ENCODE measurements around the gene SMIM26. TPM values are rescaled to one million over a fixed set of nuclear protein-coding genes. Genes with fewer than 3 reads are reported as not detected.

Gene SMIM26
- total RNA-seq, 1 donor from 2014 or later: 101 TPM

DNA sequence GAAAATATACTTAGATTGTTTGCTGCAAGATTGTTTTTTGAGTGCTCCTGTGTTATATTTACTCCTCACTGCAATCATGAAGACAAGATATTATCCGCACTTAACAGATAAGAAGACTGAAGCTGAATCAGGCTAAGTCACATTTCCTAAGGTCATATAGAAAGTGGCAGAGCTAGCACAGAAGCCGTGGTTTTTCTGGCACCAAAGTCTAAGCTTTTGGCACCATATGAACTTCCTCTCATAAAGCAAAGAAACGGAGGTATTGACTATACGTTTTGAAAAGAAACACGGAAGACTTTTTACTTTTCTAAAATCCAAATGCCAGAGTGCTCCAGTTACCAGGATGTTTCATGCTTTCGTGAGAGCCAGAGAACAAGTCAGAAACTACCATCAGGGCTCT is 11.3 kb downstream of the SMIM26 start:
- DNase-seq (ENCODE audit: low spot score in 2 of 2) (no peak), FAIRE-seq (no peak)

GRCh38 chr20:18580012-18580411 is 12.8 kb downstream of the SMIM26 start:
- DNase-seq (ENCODE audit: low spot score in 2 of 2) (no peak), FAIRE-seq (no peak)

GRCh38 chr20:18585134-18585533 is 17.9 kb downstream of the SMIM26 start:
- no peak for DNase-seq (ENCODE audit: low spot score in 2 of 2)
- FAIRE-seq: no peak

DNA sequence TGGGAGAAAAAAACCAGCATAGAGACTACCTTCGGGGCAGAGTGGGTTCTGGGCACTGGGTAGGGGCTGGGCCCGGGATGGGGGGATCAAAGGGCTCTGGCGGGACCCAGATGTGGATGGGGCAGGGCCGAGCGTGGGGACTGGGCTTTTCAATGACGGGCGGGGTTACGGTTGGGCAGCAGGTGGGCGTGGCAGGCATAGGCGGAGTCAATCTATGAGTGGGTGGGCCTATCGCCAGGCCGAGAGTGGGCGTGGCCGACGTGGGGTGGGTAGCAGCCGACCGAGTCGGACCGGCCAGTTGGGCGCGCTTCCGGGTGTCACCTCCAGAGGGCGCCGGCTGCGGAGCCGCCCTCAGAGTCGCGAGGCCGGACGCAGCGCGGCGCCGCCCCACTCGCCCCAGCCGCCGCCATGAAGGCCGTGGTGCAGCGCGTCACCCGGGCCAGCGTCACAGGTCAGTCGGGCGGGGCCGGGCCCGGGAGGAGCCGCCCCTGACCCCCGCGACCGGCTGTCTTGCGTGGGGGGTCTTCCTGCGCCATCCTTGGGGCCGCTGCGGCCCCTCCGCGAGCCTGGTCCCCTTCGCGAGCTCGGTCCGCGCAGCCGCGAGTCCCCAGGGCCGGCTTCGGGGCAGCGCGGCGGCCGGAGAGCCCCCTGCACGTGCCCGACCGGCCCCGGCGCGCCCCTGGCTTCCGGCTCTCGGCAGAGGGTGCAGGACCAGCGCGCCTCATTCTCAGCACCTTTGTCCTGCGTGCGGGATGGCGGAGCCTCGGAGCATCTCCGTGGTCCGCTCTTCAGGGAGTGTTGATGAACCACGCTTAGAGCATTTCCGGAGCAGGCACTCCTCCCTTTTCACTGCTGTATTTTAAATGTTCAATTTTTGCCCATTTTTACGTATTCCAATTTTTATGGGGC is 20.7 kb downstream of the SMIM26 start, which contains the start of gene DTD1:
Gene DTD1 (plus strand): TSS at position 390 of the 909 bp plus-strand sequence. CDS start 19 bp downstream, at position 409.
- DNase-seq (ENCODE audit: low spot score in 2 of 2) (peak; percentile 84 to 88), FAIRE-seq (no peak)

- DNase-seq (ENCODE audit: low spot score in 2 of 2): no peak
- no peak for FAIRE-seq
These were observed 21.3 kb downstream of the SMIM26 start for GRCh38 chr20:18588574-18588933.

- DNase-seq (ENCODE audit: low spot score in 2 of 2): no peak
- FAIRE-seq: no peak
These were observed 22.9 kb downstream of the SMIM26 start for GRCh38 chr20:18589941-18590674.

DNA sequence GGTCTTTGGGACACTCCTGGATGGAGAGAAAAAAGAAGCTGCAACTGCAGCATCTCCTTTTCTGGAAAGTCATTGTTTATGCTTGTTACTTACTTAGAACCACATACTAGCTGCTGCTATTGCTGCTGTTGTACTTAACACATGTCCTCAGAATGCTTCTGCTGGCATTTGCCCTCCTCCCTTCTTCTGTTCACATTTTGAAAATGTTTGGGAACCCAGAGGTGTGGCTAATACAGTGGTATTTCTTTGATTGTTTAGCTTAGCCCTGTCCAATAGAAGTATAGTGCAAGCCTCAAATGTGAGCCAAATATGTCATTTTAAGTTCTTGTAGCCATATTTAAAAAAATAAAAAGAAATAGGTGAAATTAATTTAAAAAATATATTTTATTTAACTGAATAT is 29.0 kb downstream of the SMIM26 start:
- no peak for DNase-seq (ENCODE audit: low spot score in 2 of 2)
- no peak for FAIRE-seq

- FAIRE-seq: no peak
- no peak for DNase-seq (ENCODE audit: low spot score in 2 of 2)
These were observed 42.5 kb downstream of the SMIM26 start for GRCh38 chr20:18609741-18610140.

- DNase-seq (ENCODE audit: low spot score in 2 of 2) (no peak), FAIRE-seq (no peak)
These were observed 44.3 kb downstream of the SMIM26 start for GRCh38 chr20:18611492-18611891.

DNA sequence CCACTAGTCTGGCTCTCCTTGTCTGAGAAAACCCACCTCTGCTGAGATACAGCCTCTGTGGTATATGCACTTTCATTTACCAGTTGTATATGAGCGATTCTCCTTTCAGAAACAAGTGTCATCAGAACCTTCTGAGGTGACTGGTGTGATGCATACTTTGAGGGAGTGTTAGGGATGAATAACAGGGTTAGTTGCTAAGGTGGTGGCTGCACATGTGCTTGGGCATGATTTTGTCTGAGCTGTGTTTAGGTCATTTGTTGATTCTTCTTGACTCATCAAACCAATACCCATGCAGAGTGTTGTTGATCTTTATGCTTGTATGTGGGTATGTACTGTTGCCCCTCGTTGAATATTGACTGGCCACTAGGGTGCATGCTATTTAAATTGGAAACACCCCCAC is 46.3 kb downstream of the SMIM26 start:
- no peak for DNase-seq (ENCODE audit: low spot score in 2 of 2)
- FAIRE-seq: no peak

DNA sequence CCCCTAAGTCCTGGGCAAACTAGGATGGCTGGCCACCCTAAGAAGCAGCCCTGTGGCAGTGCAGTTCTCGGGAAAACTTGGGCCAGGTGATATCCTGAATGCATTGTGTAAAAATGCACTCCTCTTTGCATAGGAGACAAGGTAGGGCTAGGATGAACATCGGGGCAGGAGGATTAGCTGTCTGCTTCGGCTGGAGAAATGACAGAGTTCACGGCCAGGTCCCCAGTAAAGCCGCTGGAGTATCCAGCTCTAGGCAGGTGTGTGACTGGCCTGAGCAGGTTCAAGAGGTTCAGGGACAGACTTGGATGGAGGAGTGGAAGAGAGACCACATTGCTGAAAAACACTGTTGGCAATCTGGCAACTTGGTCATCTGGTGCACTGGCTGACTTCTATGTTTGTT is 47.0 kb downstream of the SMIM26 start:
- DNase-seq (ENCODE audit: low spot score in 2 of 2) (no peak), FAIRE-seq (no peak)

- no peak for FAIRE-seq
- peak in 1 of 2 donors; percentile 24 for DNase-seq (ENCODE audit: low spot score in 2 of 2)
These were observed 47.9 kb downstream of the SMIM26 start for GRCh38 chr20:18615020-18615650.

Small RNAs within 50 kb of the gene (small RNA-seq; reads per million reads assigned to genes)
- gene RN7SL638P (not detected), gene RNU6ATAC34P (not detected)

Other genes starting within 250 kb of the SMIM26 start
- gene DZANK1, start 100.4 kb upstream of the SMIM26 start, total RNA-seq: 5.3 TPM
- gene POLR3F, start 100.0 kb upstream of the SMIM26 start, total RNA-seq: 35.5 TPM
- gene RBBP9, start 70.2 kb upstream of the SMIM26 start, total RNA-seq: 26.5 TPM
- gene SEC23B, start 59.5 kb upstream of the SMIM26 start, total RNA-seq: 68.9 TPM
- gene DTD1, start 20.6 kb downstream of the SMIM26 start, total RNA-seq: 98.2 TPM
- not detected for gene SCP2D1, start 246.4 kb downstream of the SMIM26 start, total RNA-seq